HUES64 (cell line): ENCODE results near the gene KLK15.

Source experiments
- H3K27ac ChIP-seq: 2 replicates; pipeline ENCODE4 v1.7.0; 2013; ENCODE audit warnings: low read depth, low read length, inconsistent platforms
- H3K27me3 ChIP-seq: 2 replicates; pipeline ENCODE4 v1.6.1; 2013; ENCODE audit warnings: mild to moderate bottlenecking, low read length; ENCODE audit not compliant: insufficient read depth
- H3K36me3 ChIP-seq: 2 replicates; pipeline ENCODE4 v1.6.1; 2013; ENCODE audit warnings: mild to moderate bottlenecking, low read length; ENCODE audit not compliant: insufficient read depth
- H3K4me1 ChIP-seq: 2 replicates; pipeline ENCODE4 v1.6.1; 2013; ENCODE audit warnings: mild to moderate bottlenecking, low read length, moderate library complexity; ENCODE audit not compliant: insufficient read depth
- H3K4me3 ChIP-seq: 2 replicates; pipeline ENCODE4 v1.5.1; 2013; ENCODE audit warnings: mild to moderate bottlenecking, low read length, moderate library complexity
- H3K9ac ChIP-seq: 2 replicates; pipeline ENCODE4 v1.6.1; 2013; ENCODE audit warnings: mild to moderate bottlenecking, low read depth, low read length
- H3K9me3 ChIP-seq: 2 replicates; pipeline ENCODE4 v1.6.1; 2013; ENCODE audit warnings: low read depth, low read length; ENCODE audit not compliant: insufficient read depth
- WGBS: fragments of 150-250, 120-280 bp; methylation state at CpG from one replicate; pipeline ENCODE4 v1.1.7; 2013; ENCODE audit warnings: missing lambda C conversion rate; 5-methylcytosine and 5-hydroxymethylcytosine counted together

Gene KLK15

GRCh38 chr19:50869479-50869878, 36.1 kb upstream of the KLK15 start:
- no peak overlapping the region for H3K27ac ChIP-seq
- H3K4me3 ChIP-seq: no peak overlapping the region
- H3K36me3 ChIP-seq: no peaks in the 10 kb centered on the region
- no peaks in the 10 kb centered on the region for H3K4me1 ChIP-seq
- no peak overlapping the region for H3K9ac ChIP-seq
- H3K27me3 ChIP-seq: peaks cover 2% of the 10 kb centered on the region; the same call in 1 of the 2 replicates
- H3K9me3 ChIP-seq: 0 out of 2 replicates have a peak, but pooled peaks cover 9% of the 10 kb centered on the region
- 92% methylated on average over 4 of the region's 4 CpGs for WGBS

GRCh38 chr19:50861496-50862286, 28.3 kb upstream of the KLK15 start:
- H3K9me3 ChIP-seq: peaks cover 28% of the 10 kb centered on the region
- H3K4me3 ChIP-seq: no peak overlapping the region
- H3K27ac ChIP-seq: no peak overlapping the region
- WGBS: 83% methylated on average over 6 of the region's 7 CpGs
- H3K36me3 ChIP-seq: no peaks in the 10 kb centered on the region
- H3K27me3 ChIP-seq: no peaks in the 10 kb centered on the region
- no peak overlapping the region for H3K9ac ChIP-seq
- no peaks in the 10 kb centered on the region for H3K4me1 ChIP-seq

GRCh38 chr19:50861010-50861409, 27.6 kb upstream of the KLK15 start:
- no peak overlapping the region for H3K27ac ChIP-seq
- WGBS: 72% methylated on average over 5 of the region's 5 CpGs

GRCh38 chr19:50859849-50860248, 26.5 kb upstream of the KLK15 start:
- no peaks in the 10 kb centered on the region for H3K36me3 ChIP-seq
- peaks cover 23% of the 10 kb centered on the region for H3K9me3 ChIP-seq
- H3K9ac ChIP-seq: no peak overlapping the region
- no peaks in the 10 kb centered on the region for H3K27me3 ChIP-seq
- H3K4me3 ChIP-seq: no peak overlapping the region
- 78% methylated on average over 4 of the region's 4 CpGs for WGBS
- H3K27ac ChIP-seq: no peak overlapping the region
- H3K4me1 ChIP-seq: no peaks in the 10 kb centered on the region

More at GRCh38 chr19:50861010-50861409, 27.6 kb upstream of the KLK15 start:
- Histone ChIP-seq H3K4me1 (no peaks in the 10 kb centered on the region), H3K9ac (no peak overlapping the region), H3K27me3 (no peaks in the 10 kb centered on the region), H3K36me3 (no peaks in the 10 kb centered on the region), H3K9me3 (peaks cover 23% of the 10 kb centered on the region), H3K4me3 (no peak overlapping the region)

GRCh38 chr19:50858886-50859285, 25.5 kb upstream of the KLK15 start:
- no peaks in the 10 kb centered on the region for H3K27me3 ChIP-seq

GRCh38 chr19:50857366-50857765, 24.0 kb upstream of the KLK15 start:
- H3K27me3 ChIP-seq: no peaks in the 10 kb centered on the region
- H3K4me1 ChIP-seq: no peaks in the 10 kb centered on the region
- no peaks in the 10 kb centered on the region for H3K36me3 ChIP-seq
- 84% methylated on average over 6 of the region's 6 CpGs for WGBS
- no peak overlapping the region for H3K27ac ChIP-seq
- H3K9ac ChIP-seq: no peak overlapping the region
- H3K9me3 ChIP-seq: peaks cover 24% of the 10 kb centered on the region
- H3K4me3 ChIP-seq: no peak overlapping the region

More at GRCh38 chr19:50858886-50859285, 25.5 kb upstream of the KLK15 start:
- Histone ChIP-seq H3K27ac (no peak overlapping the region), H3K36me3 (no peaks in the 10 kb centered on the region), H3K4me1 (no peaks in the 10 kb centered on the region), H3K9me3 (peaks cover 21% of the 10 kb centered on the region), H3K9ac (no peak overlapping the region), H3K4me3 (no peak overlapping the region)
- 65% methylated on average over 7 of the region's 7 CpGs for WGBS

GRCh38 chr19:50854636-50855410, 21.4 kb upstream of the KLK15 start, which contains the start of gene KLK3:
Gene KLK3 (plus strand): TSS chr19:50854915. CDS start chr19:50854956, 41 bp downstream.
- Histone ChIP-seq H3K4me3 (no peak within 1 kb of the TSS), H3K27ac (no peak within 1 kb of the TSS), H3K4me1 (no peaks in the 10 kb centered on the region), H3K36me3 (no peaks in the 10 kb centered on the region), H3K27me3 (no peaks in the 10 kb centered on the region), H3K9me3 (0 out of 2 replicates have a peak, but pooled peaks cover 14% of the 10 kb centered on the region), H3K9ac (no peak within 1 kb of the TSS)
- whole genome bisulfite sequencing: 69% methylated on average over 6 of the region's 9 CpGs

- Histone ChIP-seq H3K36me3 (no peaks in the 10 kb centered on the region), H3K27ac (no peak overlapping the region)
- WGBS: 70% methylated on average over 4 of the region's 4 CpGs
Measured at GRCh38 chr19:50851620-50852019, 18.2 kb upstream of the KLK15 start.

GRCh38 chr19:50850738-50851137, 17.4 kb upstream of the KLK15 start:
- H3K9me3 ChIP-seq: 0 out of 2 replicates have a peak, but pooled peaks cover 10% of the 10 kb centered on the region
- H3K9ac ChIP-seq: no peak overlapping the region
- H3K36me3 ChIP-seq: no peaks in the 10 kb centered on the region
- no peaks in the 10 kb centered on the region for H3K4me1 ChIP-seq
- H3K27me3 ChIP-seq: no peaks in the 10 kb centered on the region
- H3K4me3 ChIP-seq: no peak overlapping the region
- 70% methylated on average over 3 of the region's 3 CpGs for WGBS
- no peak overlapping the region for H3K27ac ChIP-seq

More at GRCh38 chr19:50851620-50852019, 18.2 kb upstream of the KLK15 start:
- Histone ChIP-seq H3K4me1 (no peaks in the 10 kb centered on the region), H3K4me3 (no peak overlapping the region), H3K27me3 (no peaks in the 10 kb centered on the region), H3K9ac (no peak overlapping the region), H3K9me3 (0 out of 2 replicates have a peak, but pooled peaks cover 10% of the 10 kb centered on the region)

- no peak overlapping the region for H3K4me3 ChIP-seq
- WGBS: 35% methylated on average over 8 of the region's 8 CpGs
- peaks cover 25% of the 10 kb centered on the region for H3K27me3 ChIP-seq
- no peak overlapping the region for H3K9ac ChIP-seq
- no peak overlapping the region for H3K27ac ChIP-seq
- no peaks in the 10 kb centered on the region for H3K36me3 ChIP-seq
- no peaks in the 10 kb centered on the region for H3K9me3 ChIP-seq
- H3K4me1 ChIP-seq: no peaks in the 10 kb centered on the region
Measured at GRCh38 chr19:50844296-50844935, 11.0 kb upstream of the KLK15 start.
